GM18951 (cell line): ENCODE measurements around the gene NME7.
A peak's percentile ranks its signal among the peaks of the same experiment; 100 is the strongest.

ENCODE experiments used
- POLR2A ChIP-seq: IDR thresholded peaks from 4 replicates; pipeline ENCODE4 v1.6.1; 2011; ENCODE audit warnings: mild to moderate bottlenecking; ENCODE audit not compliant: insufficient read length, insufficient read depth; ENCODE audit errors: extremely low read depth
- in situ Hi-C: fragments of 300-500 bp; cut with MboI; formaldehyde crosslinking; loops from one replicate; pipeline ENCODE4 v1.12.0; 2022; ENCODE audit warnings: low sequenced_read_pairs, mixed read lengths, inconsistent platforms; ENCODE audit not compliant: unreplicated experiment

NME7 gene

GRCh38 chr1:169108863-169109560, 258.6 kb downstream of the NME7 start:
- in situ Hi-C loops: loop anchor here (25.0 kb wide), 1 partner anchor 472 kb away; no protein-coding TSS in a partner anchor
- TF ChIP-seq POLR2A: no peak

GRCh38 chr1:169108223-169108622, 259.4 kb downstream of the NME7 start:
- TF ChIP-seq POLR2A: no peak
- in situ Hi-C loops: loop anchor here (25.0 kb wide), 1 partner anchor 471 kb away; no protein-coding TSS in a partner anchor

- in situ Hi-C loops: loop anchor here (25.0 kb wide), 1 partner anchor 470 kb away; no protein-coding TSS in a partner anchor
- TF ChIP-seq POLR2A: no peak
These were observed 259.9 kb downstream of the NME7 start for GRCh38 chr1:169107603-169108208.

- in situ Hi-C loops: loop anchor here (25.0 kb wide), 1 partner anchor 470 kb away; no protein-coding TSS in a partner anchor
- TF ChIP-seq POLR2A: no peak
These were observed 260.5 kb downstream of the NME7 start for GRCh38 chr1:169106921-169107602.

- peak; percentile 99 for TF ChIP-seq POLR2A
- in situ Hi-C loops: loop anchor here (25.0 kb wide), 1 partner anchor 469 kb away; no protein-coding TSS in a partner anchor
These were observed 261.3 kb downstream of the NME7 start, which contains the start of gene ATP1B1 for GRCh38 chr1:169106095-169106920. Gene ATP1B1, plus strand, starts transcription at chr1:169106690. Its CDS starts 140 bp downstream, at chr1:169106830.

- TF ChIP-seq POLR2A: no peak
- in situ Hi-C loops: loop anchor here (25.0 kb wide), 1 partner anchor 468 kb away; no protein-coding TSS in a partner anchor
These were observed 262.0 kb downstream of the NME7 start for GRCh38 chr1:169105434-169106094.

- in situ Hi-C loops: loop anchor here (25.0 kb wide), 1 partner anchor 468 kb away; no protein-coding TSS in a partner anchor
- no peak for TF ChIP-seq POLR2A
These were observed 262.5 kb downstream of the NME7 start for GRCh38 chr1:169105087-169105433.

GRCh38 chr1:169103480-169103893, 264.1 kb downstream of the NME7 start:
- in situ Hi-C loops: loop anchor here (25.0 kb wide), 1 partner anchor 466 kb away; no protein-coding TSS in a partner anchor
- TF ChIP-seq POLR2A: no peak

- TF ChIP-seq POLR2A: no peak
- in situ Hi-C loops: loop anchor here (25.0 kb wide), 1 partner anchor 466 kb away; no protein-coding TSS in a partner anchor
These were observed 264.6 kb downstream of the NME7 start for GRCh38 chr1:169103002-169103401.

GRCh38 chr1:169102567-169102966, 265.0 kb downstream of the NME7 start:
- TF ChIP-seq POLR2A: no peak
- in situ Hi-C loops: loop anchor here (25.0 kb wide), 1 partner anchor 465 kb away; no protein-coding TSS in a partner anchor

GRCh38 chr1:169100651-169101088, 266.9 kb downstream of the NME7 start:
- TF ChIP-seq POLR2A: no peak
- in situ Hi-C loops: loop anchor here (25.0 kb wide), 1 partner anchor 463 kb away; no protein-coding TSS in a partner anchor

- TF ChIP-seq POLR2A: no peak
- in situ Hi-C loops: loop anchor here (25.0 kb wide), 1 partner anchor 463 kb away; no protein-coding TSS in a partner anchor
These were observed 267.4 kb downstream of the NME7 start for GRCh38 chr1:169100208-169100607.
